Esophagus squamous epithelium (tissue), 5 donors: Measurements from ENCODE around the gene HMCN1. TPM values are rescaled to one million over a fixed set of nuclear protein-coding genes. Genes with fewer than 3 reads are reported as not detected.
"Not testable (repeated sequence)": the region's sequence is repeated elsewhere in the genome, so short reads cannot be mapped to it uniquely, and the experiment has no call there.

Source experiments
- DNase-seq: peaks from one replicate; lab custom pipeline; 2025; lab: John Stamatoyannopoulos, UW
- H3K27ac ChIP-seq, 4 donors: fragments of 200-600 bp; sonication (generic); one replicate each; pipeline ENCODE4 v1.5.1; 2016 to 2019; ENCODE audit warnings: mild to moderate bottlenecking in 1 of 4
- H3K27me3 ChIP-seq, 4 donors: fragments of 200-600 bp; sonication (generic); 1 replicate in 3 of 4; 2 replicates in 1 of 4; pipeline versions ENCODE4 v1.5.1 to v1.6.0; 2017 to 2021; ENCODE audit warnings: antibody characterized with exemption in 1 of 4
- H3K36me3 ChIP-seq, 3 donors: fragments of 200-600 bp; sonication (generic); one replicate each; pipeline ENCODE4 v1.5.1; 2016 to 2019
- H3K4me1 ChIP-seq, 3 donors: fragments of 200-600 bp; sonication (generic); one replicate each; pipeline ENCODE4 v1.5.1; 2017 to 2019
- H3K4me3 ChIP-seq, 4 donors: fragments of 200-600 bp; sonication (generic); 1 replicate in 3 of 4; 2 replicates in 1 of 4; pipeline ENCODE4 v1.5.1; 2016 to 2019; ENCODE audit warnings: mild to moderate bottlenecking in 2 of 4, moderate library complexity in 1 of 4
- H3K9me3 ChIP-seq, 3 donors: fragments of 200-600 bp; sonication (generic); one replicate each; pipeline ENCODE4 v1.5.1; 2016 to 2019
- CTCF ChIP-seq, 6 experiments: fragments of 450-650 bp in 4 of 6; fragments of 200-600 bp in 2 of 6; sonication (generic) in 2 of 6; IDR thresholded peaks; one replicate each; pipeline ENCODE4 v1.5.1; 2016 to 2019; ENCODE audit warnings: antibody characterized with exemption in 6 of 6, mild to moderate bottlenecking in 4 of 6, moderate library complexity in 4 of 6
- POLR2A ChIP-seq, 4 donors: fragments of 450-650 bp; IDR thresholded peaks; one replicate each; pipeline ENCODE4 v1.6.1; 2017; ENCODE audit warnings: antibody characterized with exemption in 4 of 4, mild to moderate bottlenecking in 4 of 4, moderate library complexity in 3 of 4
- WGBS, 2 donors: methylation state at CpG; one replicate each; pipeline ENCODE4 v1.1.5; 2018; 5-methylcytosine and 5-hydroxymethylcytosine counted together
- intact Hi-C: fragments of 100-400 bp; cut with DNase I; formaldehyde crosslinking; loops from one replicate; pipeline ENCODE4 v1.15.0; 2022
- total RNA-seq, 4 donors: library from RNA; depleted of rRNA; stranded (reverse); fragments of >200 nt; gene quantifications; one replicate each; pipeline ENCODE4 v1.1.0, GENCODE V29; 2016
- donor health status: DM: yes; HTN: yes; CAD: no.

Gene HMCN1
- total RNA-seq, 4 donors from 2014 or later, result 0.49 to 6.7 (median 3.3) TPM

GRCh38 chr1:185774394-185774793, 40.2 kb downstream of the HMCN1 start:
- no peak for DNase-seq
- H3K4me1 ChIP-seq, result no peaks in the 10 kb centered on the region
- WGBS, 2 donors, result 56 to 60% methylated on average over 5 of the region's 5 CpGs

GRCh38 chr1:185775501-185775900, 41.3 kb downstream of the HMCN1 start:
- H3K27me3 ChIP-seq, result no peaks in the 10 kb centered on the region
- H3K4me1 ChIP-seq, result no peaks in the 10 kb centered on the region
- H3K27ac ChIP-seq, result no peak overlapping the region
- H3K4me3 ChIP-seq, result no peak overlapping the region
- no peaks in the 10 kb centered on the region for H3K36me3 ChIP-seq
- DNase-seq, result no peak
- no peaks in the 10 kb centered on the region for H3K9me3 ChIP-seq
- no peak for TF ChIP-seq CTCF (IDR thresholded peaks at IDR 0.05)
- no peak for TF ChIP-seq POLR2A (IDR thresholded peaks at IDR 0.05)
- intact Hi-C loops, result no loop called here

More at GRCh38 chr1:185774394-185774793, 40.2 kb downstream of the HMCN1 start:
- no peaks in the 10 kb centered on the region for H3K36me3 ChIP-seq
- TF ChIP-seq POLR2A (IDR thresholded peaks at IDR 0.05) (no peak), CTCF (IDR thresholded peaks at IDR 0.05) (no peak)
- intact Hi-C loops, result no loop called here
- H3K27ac ChIP-seq, result no peak overlapping the region
- H3K4me3 ChIP-seq, result no peak overlapping the region
- no peaks in the 10 kb centered on the region for H3K9me3 ChIP-seq
- H3K27me3 ChIP-seq, result no peaks in the 10 kb centered on the region

GRCh38 chr1:185776522-185776921, 42.3 kb downstream of the HMCN1 start:
- H3K36me3 ChIP-seq, result no peaks in the 10 kb centered on the region
- no peak overlapping the region for H3K4me3 ChIP-seq
- intact Hi-C loops, result no loop called here
- H3K27me3 ChIP-seq, result no peaks in the 10 kb centered on the region
- no peak for DNase-seq
- no peak overlapping the region for H3K27ac ChIP-seq
- no peak for TF ChIP-seq POLR2A (IDR thresholded peaks at IDR 0.05)
- TF ChIP-seq CTCF (IDR thresholded peaks at IDR 0.05), result no peak
- no peaks in the 10 kb centered on the region for H3K9me3 ChIP-seq
- H3K4me1 ChIP-seq, result no peaks in the 10 kb centered on the region

- WGBS, 2 donors, result 88 to 91% methylated on average over 8 to 9 of the region's 10 CpGs
- H3K27ac ChIP-seq, H3K36me3 ChIP-seq, H3K27me3 ChIP-seq, DNase-seq, H3K9me3 ChIP-seq, intact Hi-C loops, H3K4me1 ChIP-seq, H3K4me3 ChIP-seq: not testable (repeated sequence)
Observed at GRCh38 chr1:185783860-185784259, 49.7 kb downstream of the HMCN1 start.

GRCh38 chr1:185785586-185785985, 51.4 kb downstream of the HMCN1 start:
- Histone ChIP-seq H3K9me3 (no peaks in the 10 kb centered on the region), H3K4me3 (no peak overlapping the region), H3K4me1 (peaks cover 0 to 14% (median 0%) of the 10 kb centered on the region in 3 donors), H3K27ac (no peak overlapping the region), H3K36me3 (no peaks in the 10 kb centered on the region), H3K27me3 (no peaks in the 10 kb centered on the region)
- DNase-seq, result no peak
- 80 to 85% methylated on average over 3 of the region's 3 CpGs for WGBS, 2 donors
- TF ChIP-seq POLR2A (IDR thresholded peaks at IDR 0.05) (no peak), CTCF (IDR thresholded peaks at IDR 0.05) (no peak)
- intact Hi-C loops, result no loop called here

- Histone ChIP-seq H3K9me3 (no peaks in the 10 kb centered on the region), H3K27me3 (no peaks in the 10 kb centered on the region), H3K27ac (no peak overlapping the region), H3K4me3 (no peak overlapping the region), H3K4me1 (peaks cover 0 to 15% (median 0%) of the 10 kb centered on the region in 3 donors), H3K36me3 (no peaks in the 10 kb centered on the region)
- no peak for TF ChIP-seq POLR2A (IDR thresholded peaks at IDR 0.05)
- no peak for TF ChIP-seq CTCF (IDR thresholded peaks at IDR 0.05)
- intact Hi-C loops, result no loop called here
- DNase-seq, result no peak
- 75 to 88% methylated on average over 3 of the region's 3 CpGs for WGBS, 2 donors
Observed at GRCh38 chr1:185786524-185786923, 52.3 kb downstream of the HMCN1 start.
